ENCODE measurements around the gene SEC16A.

- TF ChIP-seq FOXM1 (IDR thresholded peaks at IDR 0.05; ENCODE audit: borderline replicate concordance) (no peak), PKNOX1 (IDR thresholded peaks at IDR 0.05) (no peak), FOXK2 (IDR thresholded peaks at IDR 0.05) (no peak), SUZ12 (IDR thresholded peaks at IDR 0.05) (no peak), SP1 (IDR thresholded peaks at IDR 0.05) (no peak), BHLHE40 (IDR thresholded peaks at IDR 0.05; ENCODE audit: borderline replicate concordance) (no peak), ARNT (IDR thresholded peaks at IDR 0.05) (no peak), L3MBTL2 (conservative IDR thresholded peaks at IDR 0.05) (no peak)
Observed at GRCh38 chr9:136510561-136510960, 27.7 kb upstream of the SEC16A start.

Measured in HEK293T (cell line).